IMR-90 (cell line): Measurements from ENCODE around the gene MPC1. TPM values are rescaled to one million over a fixed set of nuclear protein-coding genes. Genes with fewer than 3 reads are reported as not detected.

ENCODE experiments used
- ATAC-seq: fragments of 200-7000 bp; cut with Tn5 transposase; 2 replicates; pipeline ENCODE4 v1.9.1; 2020; ENCODE audit warnings: low read depth, mild to moderate bottlenecking, moderate library complexity
- BruUV-seq: library from RNA; stranded (reverse); fragments of 400-500 nt; replicated peaks from 2 replicates; lab custom pipeline; 2021; lab: Mats Ljungman, UMichigan
- CTCF ChIA-PET: fragments of 300-600 bp; formaldehyde crosslinking; extraction: SDS; loops from one replicate; lab custom pipeline; 2021; ENCODE audit warnings: antibody characterized with exemption; lab: Yijun Ruan, JAX
- POLR2A ChIA-PET: fragments of 300-600 bp; sonication (Branson Sonifier 250); formaldehyde crosslinking; loops from one replicate; lab custom pipeline; 2022; ENCODE audit warnings: antibody characterized with exemption; ENCODE audit not compliant: unreplicated experiment; lab: Charles Lee
- DNase-seq: peaks from one replicate; pipeline ENCODE4 v3.0.0; 2013
- H2AFZ ChIP-seq: replicated peaks from 2 replicates; pipeline ENCODE3; 2013; ENCODE audit warnings: low read length, mild to moderate bottlenecking; ENCODE audit not compliant: poor library complexity
- H2AK5ac ChIP-seq: 2 replicates; pipeline ENCODE4 v1.6.1; 2013; ENCODE audit warnings: low read depth, low read length, inconsistent platforms
- H2AK9ac ChIP-seq: replicated peaks from 2 replicates; pipeline ENCODE3; 2013; ENCODE audit warnings: mild to moderate bottlenecking, low read depth, low read length, moderate library complexity; ENCODE audit not compliant: poor library complexity
- H2BK120ac ChIP-seq: 2 replicates; pipeline ENCODE4 v1.6.1; 2013; ENCODE audit warnings: low read depth, low read length, inconsistent platforms
- H2BK15ac ChIP-seq: 3 replicates; pipeline ENCODE4 v1.6.1; 2013; ENCODE audit warnings: low read depth, low read length, inconsistent platforms
- H2BK20ac ChIP-seq: 2 replicates; pipeline ENCODE4 v1.6.1; 2013; ENCODE audit warnings: low read depth, mild to moderate bottlenecking, inconsistent platforms, low read length, moderate library complexity
- H2BK5ac ChIP-seq: 2 replicates; pipeline ENCODE4 v1.6.1; 2013; ENCODE audit warnings: mild to moderate bottlenecking, low read depth, low read length, inconsistent platforms; ENCODE audit not compliant: poor library complexity, severe bottlenecking
- H3K14ac ChIP-seq: replicated peaks from 2 replicates; pipeline ENCODE4 v1.6.1; 2013; ENCODE audit warnings: low read depth, low read length, inconsistent platforms
- H3K18ac ChIP-seq: 2 replicates; pipeline ENCODE4 v1.6.1; 2013; ENCODE audit warnings: low read depth, low read length, control low read depth
- H3K23ac ChIP-seq: 2 replicates; pipeline ENCODE4 v1.6.1; 2013; ENCODE audit warnings: low read depth, low read length, inconsistent platforms
- H3K27ac ChIP-seq: 2 replicates; pipeline ENCODE4 v1.5.1; 2013; ENCODE audit warnings: mild to moderate bottlenecking, control low read depth, low read length; ENCODE audit not compliant: insufficient read depth
- H3K27me3 ChIP-seq: 2 replicates; pipeline ENCODE4 v1.6.1; 2013; ENCODE audit warnings: low read length; ENCODE audit not compliant: control insufficient read depth, insufficient read depth
- H3K36me3 ChIP-seq: 2 replicates; pipeline ENCODE4 v1.6.1; 2013; ENCODE audit warnings: low read length, mixed read lengths; ENCODE audit not compliant: control insufficient read depth, insufficient read depth
- H3K4ac ChIP-seq: 2 replicates; pipeline ENCODE4 v1.6.1; 2013; ENCODE audit warnings: low read depth, low read length, inconsistent platforms
- H3K4me1 ChIP-seq: 2 replicates; pipeline ENCODE4 v1.6.1; 2013; ENCODE audit warnings: low read length, mixed read lengths; ENCODE audit not compliant: control insufficient read depth, insufficient read depth
- H3K4me2 ChIP-seq: 2 replicates; pipeline ENCODE4 v1.6.1; 2013; ENCODE audit warnings: low read depth, mild to moderate bottlenecking, control low read depth, low read length, moderate library complexity
- H3K4me3 ChIP-seq: 2 replicates; pipeline ENCODE4 v1.5.1; 2013; ENCODE audit warnings: low read depth, mild to moderate bottlenecking, control low read depth, low read length, moderate library complexity; ENCODE audit not compliant: insufficient read depth
- H3K56ac ChIP-seq: 2 replicates; pipeline ENCODE4 v1.6.1; 2013; ENCODE audit warnings: low read length, inconsistent platforms; ENCODE audit not compliant: insufficient read depth; ENCODE audit errors: extremely low read depth
- H3K79me1 ChIP-seq, 2 experiments: 2 replicates each; pipeline ENCODE4 v1.6.1; 2013; ENCODE audit warnings: low read length in 2 of 2, inconsistent platforms in 1 of 2, low read depth in 1 of 2
- H3K9ac ChIP-seq: 2 replicates; pipeline ENCODE4 v1.6.1; 2013; ENCODE audit warnings: low read depth, low read length, control low read depth
- H3K9me1 ChIP-seq: 2 replicates; pipeline ENCODE4 v1.6.1; 2013; ENCODE audit warnings: low read length, inconsistent platforms; ENCODE audit not compliant: insufficient read depth
- H3K9me3 ChIP-seq: 2 replicates; pipeline ENCODE4 v1.6.1; 2013; ENCODE audit warnings: low read length; ENCODE audit not compliant: control insufficient read depth, insufficient read depth
- H4K20me1 ChIP-seq: 2 replicates; pipeline ENCODE4 v1.6.1; 2013; ENCODE audit warnings: low read length, inconsistent platforms; ENCODE audit not compliant: insufficient read depth
- H4K5ac ChIP-seq: 2 replicates; pipeline ENCODE4 v1.6.1; 2013; ENCODE audit warnings: mild to moderate bottlenecking, low read depth, low read length, control low read depth
- H4K8ac ChIP-seq, 2 experiments: 2 replicates each; pipeline ENCODE4 v1.6.1; 2013; ENCODE audit warnings: low read depth in 2 of 2, low read length in 2 of 2, control low read depth in 1 of 2, inconsistent platforms in 1 of 2
- H4K91ac ChIP-seq: 2 replicates; pipeline ENCODE4 v1.6.1; 2013; ENCODE audit warnings: low read depth, low read length, inconsistent platforms; ENCODE audit not compliant: insufficient read depth
- WGBS, 2 experiments: methylation state at CpG; one replicate each; pipeline versions ENCODE4 v1.1.5 to v1.1.7; 2013; ENCODE audit warnings: missing lambda C conversion rate in 2 of 2; ENCODE audit not compliant: insufficient read length in 1 of 2; ENCODE audit errors: extremely low coverage in 2 of 2; 5-methylcytosine and 5-hydroxymethylcytosine counted together
- dilution Hi-C: fragments of 300-500 bp; cut with HindIII; formaldehyde crosslinking; loops from one replicate; pipeline ENCODE4 v1.14.3; 2018; ENCODE audit warnings: low sequenced_read_pairs; ENCODE audit not compliant: unreplicated experiment
- in situ Hi-C: fragments of 300-500 bp; cut with MboI; formaldehyde crosslinking; loops from 3 replicates; pipeline ENCODE4 v1.14.3; 2019; ENCODE audit warnings: low sequenced_read_pairs, inconsistent platforms, mixed read lengths
- intact Hi-C: fragments of 100-400 bp; cut with micrococcal nuclease; formaldehyde crosslinking; loops from 2 replicates; pipeline ENCODE4 v1.10.0; 2022
- polyA plus RNA-seq, 3 experiments: library from polyadenylated mRNA; depleted of rRNA; stranded (reverse); fragments of >200 nt; gene quantifications; 2 replicates each; pipeline ENCODE4 v1.2.3, GENCODE V29; 2012; ENCODE audit warnings: low replicate concordance in 1 of 3
- total RNA-seq: library from RNA; depleted of rRNA; stranded (reverse); fragments of >200 nt; gene quantifications from 2 replicates; pipeline ENCODE4 v1.2.3, GENCODE V29; 2012
- TF ChIP-seq, protein P1 (sequence below): conservative IDR thresholded peaks from 2 replicates; pipeline ENCODE4 v1.5.1; 2012; ENCODE audit warnings: mild to moderate bottlenecking, low read depth, low read length, improper control_type of control experiment

MPC1 gene
- total and polyA plus RNA-seq, 2 of the 4 experiments (the other 2 are of a cell fraction), result 10.9 to 12.0 TPM

DNA sequence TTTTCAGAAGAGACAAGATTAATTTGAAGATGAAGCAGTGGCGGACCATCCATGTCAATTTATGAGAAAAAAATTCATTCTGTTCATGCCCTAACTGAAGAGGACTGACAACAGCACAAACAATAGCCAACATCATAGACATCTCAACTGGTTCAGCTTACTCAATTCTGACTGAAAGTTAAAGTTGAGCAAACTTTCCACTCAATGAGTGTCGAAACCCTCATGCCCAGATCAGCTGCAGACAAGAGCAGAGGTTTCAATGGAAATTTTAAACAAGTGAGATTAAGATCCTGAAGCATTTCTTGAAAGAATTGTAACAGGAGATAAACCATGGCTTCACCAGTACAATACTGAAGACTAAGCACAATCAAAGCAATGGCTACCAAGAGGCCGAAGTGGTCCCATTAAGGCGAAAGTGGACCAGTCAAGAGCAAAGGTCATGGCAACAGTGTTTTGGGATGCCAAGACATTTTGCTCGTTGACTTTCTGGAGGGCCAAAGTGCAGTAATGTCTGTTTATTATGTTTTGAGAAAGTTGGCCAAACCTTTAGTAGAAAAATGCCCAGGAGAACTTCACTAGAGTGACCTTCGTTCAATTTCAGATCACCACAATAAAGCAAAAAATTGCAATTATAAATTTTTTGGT, 34.3 kb downstream of the MPC1 start:
- Histone ChIP-seq H3K79me1 (no peaks in the 10 kb centered on the region), H2BK20ac (no peak overlapping the region), H2AK5ac (no peak overlapping the region), H4K5ac (no peak overlapping the region), H4K20me1 (no peaks in the 10 kb centered on the region), H2BK15ac (no peak overlapping the region), H2AFZ (no peak overlapping the region), H3K14ac (no peak overlapping the region), H3K9ac (no peak overlapping the region), H3K56ac (no peak overlapping the region), H3K4me2 (no peak overlapping the region), H2BK5ac (no peak overlapping the region), H3K4me3 (no peak overlapping the region), H2BK120ac (no peak overlapping the region), H3K36me3 (no peaks in the 10 kb centered on the region), H3K27me3 (peaks cover 4% of the 10 kb centered on the region), H3K4ac (no peak overlapping the region), H4K8ac (no peak overlapping the region), H3K18ac (no peak overlapping the region), H3K4me1 (no peaks in the 10 kb centered on the region), H3K23ac (no peak overlapping the region), H3K9me3 (no peaks in the 10 kb centered on the region; the same call in 1 of the 2 replicates), H2AK9ac (no peak overlapping the region), H3K9me1 (no peaks in the 10 kb centered on the region), H3K27ac (no peak overlapping the region), H4K91ac (no peak overlapping the region)
- intact Hi-C loops (no loop called here), dilution Hi-C loops (no loop called here), in situ Hi-C loops (no loop called here)
- ATAC-seq (no peak), DNase-seq (no peak)
- ChIA-PET CTCF (no interaction called here), POLR2A (no interaction called here)
- TF ChIP-seq, protein P1, sequence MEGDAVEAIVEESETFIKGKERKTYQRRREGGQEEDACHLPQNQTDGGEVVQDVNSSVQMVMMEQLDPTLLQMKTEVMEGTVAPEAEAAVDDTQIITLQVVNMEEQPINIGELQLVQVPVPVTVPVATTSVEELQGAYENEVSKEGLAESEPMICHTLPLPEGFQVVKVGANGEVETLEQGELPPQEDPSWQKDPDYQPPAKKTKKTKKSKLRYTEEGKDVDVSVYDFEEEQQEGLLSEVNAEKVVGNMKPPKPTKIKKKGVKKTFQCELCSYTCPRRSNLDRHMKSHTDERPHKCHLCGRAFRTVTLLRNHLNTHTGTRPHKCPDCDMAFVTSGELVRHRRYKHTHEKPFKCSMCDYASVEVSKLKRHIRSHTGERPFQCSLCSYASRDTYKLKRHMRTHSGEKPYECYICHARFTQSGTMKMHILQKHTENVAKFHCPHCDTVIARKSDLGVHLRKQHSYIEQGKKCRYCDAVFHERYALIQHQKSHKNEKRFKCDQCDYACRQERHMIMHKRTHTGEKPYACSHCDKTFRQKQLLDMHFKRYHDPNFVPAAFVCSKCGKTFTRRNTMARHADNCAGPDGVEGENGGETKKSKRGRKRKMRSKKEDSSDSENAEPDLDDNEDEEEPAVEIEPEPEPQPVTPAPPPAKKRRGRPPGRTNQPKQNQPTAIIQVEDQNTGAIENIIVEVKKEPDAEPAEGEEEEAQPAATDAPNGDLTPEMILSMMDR, result no peak
- no TSS peak for BruUV-seq
- WGBS, 2 experiments, result no CpG with 5 or more reads among the region's 6 CpGs
